H1 (cell line): ENCODE measurements around the gene MEN1. TPM values are rescaled to one million over a fixed set of nuclear protein-coding genes. Genes with fewer than 3 reads are reported as not detected.

Experiments used
- CTCF ChIA-PET: fragments of 300-600 bp; sonication (Branson Sonifier 250); formaldehyde crosslinking; loops from one replicate; lab custom pipeline; 2021; ENCODE audit not compliant: partially characterized antibody; lab: Charles Lee
- POLR2A ChIA-PET: fragments of 300-600 bp; sonication (Branson Sonifier 250); formaldehyde crosslinking; loops from one replicate; lab custom pipeline; 2021; ENCODE audit warnings: inconsistent platforms; ENCODE audit not compliant: partially characterized antibody; lab: Charles Lee
- DNase-seq, 2 experiments: peaks; one replicate each; pipeline versions ENCODE4 v3.0.0 to v3.0.0-alpha.2; 2010 to 2022; ENCODE audit warnings: low spot score in 2 of 2, low read depth in 1 of 2, mixed read lengths in 1 of 2
- FAIRE-seq: peaks from 2 replicates; lab custom pipeline; 2011; peaks lifted over from hg19 to GRCh38; lab: Jason Lieb, UNC
- H2AFZ ChIP-seq: 2 replicates; pipeline ENCODE4 v1.8.1; 2012; ENCODE audit warnings: low read length, inconsistent platforms
- H2AK5ac ChIP-seq: 2 replicates; pipeline ENCODE4 v1.6.1; 2013; ENCODE audit warnings: low read depth, low read length
- H2BK120ac ChIP-seq: replicated peaks from 2 replicates; pipeline ENCODE3; 2013; ENCODE audit warnings: low read depth, low read length, inconsistent platforms
- H2BK12ac ChIP-seq: 2 replicates; pipeline ENCODE4 v1.6.1; 2013; ENCODE audit warnings: low read depth, low read length
- H2BK15ac ChIP-seq: 2 replicates; pipeline ENCODE4 v1.6.1; 2013; ENCODE audit warnings: low read length
- H2BK20ac ChIP-seq: 2 replicates; pipeline ENCODE4 v1.6.1; 2013; ENCODE audit warnings: low read length
- H2BK5ac ChIP-seq: 2 replicates; pipeline ENCODE4 v1.6.1; 2013; ENCODE audit warnings: low read depth, low read length
- H3K14ac ChIP-seq: 2 replicates; pipeline ENCODE4 v1.6.1; 2013; ENCODE audit warnings: inconsistent platforms; ENCODE audit not compliant: insufficient read length
- H3K18ac ChIP-seq: 2 replicates; pipeline ENCODE4 v1.6.1; 2013; ENCODE audit warnings: low read length; ENCODE audit errors: extremely low read depth
- H3K23ac ChIP-seq: 2 replicates; pipeline ENCODE4 v1.6.1; 2013; ENCODE audit warnings: inconsistent platforms; ENCODE audit not compliant: insufficient read length
- H3K23me2 ChIP-seq: 2 replicates; pipeline ENCODE4 v1.6.1; 2013; ENCODE audit warnings: low read depth, low read length
- H3K27ac ChIP-seq: 2 replicates; pipeline ENCODE4 v1.6.1; 2011; ENCODE audit warnings: low read depth, low read length, inconsistent platforms
- H3K27me3 ChIP-seq, 4 experiments: replicated peaks in 1 of 4; 1 replicate in 1 of 4; 2 replicates in 3 of 4; pipeline versions ENCODE4 v1.6.1 to v1.8.1; 2011 to 2013; ENCODE audit warnings: low read length in 3 of 4, mild to moderate bottlenecking in 3 of 4, inconsistent platforms in 2 of 4, mixed read lengths in 2 of 4, moderate library complexity in 1 of 4; ENCODE audit not compliant: control insufficient read depth in 3 of 4, insufficient read depth in 3 of 4; ENCODE audit errors: extremely low read depth in 1 of 4
- H3K36me3 ChIP-seq, 4 experiments: 2 replicates each; pipeline versions ENCODE4 v1.6.1 to v1.8.1; 2011 to 2013; ENCODE audit warnings: mild to moderate bottlenecking in 4 of 4, low read length in 3 of 4, moderate library complexity in 2 of 4, control low read depth in 1 of 4, inconsistent platforms in 1 of 4; ENCODE audit not compliant: insufficient read depth in 4 of 4, control insufficient read depth in 2 of 4
- H3K4ac ChIP-seq: replicated peaks from 2 replicates; pipeline ENCODE3; 2013; ENCODE audit warnings: low read length, low read depth, mixed read lengths, inconsistent platforms; ENCODE audit not compliant: insufficient read length
- H3K4me1 ChIP-seq, 4 experiments: replicated peaks in 1 of 4; 1 replicate in 1 of 4; 2 replicates in 3 of 4; pipeline versions ENCODE4 v1.6.1 to v1.8.1; 2011 to 2013; ENCODE audit warnings: low read length in 3 of 4, inconsistent platforms in 2 of 4, mixed read lengths in 1 of 4; ENCODE audit not compliant: insufficient read depth in 4 of 4, control insufficient read depth in 3 of 4
- H3K4me2 ChIP-seq, 2 experiments: 2 replicates each; pipeline versions ENCODE4 v1.6.1 to v1.8.1; 2011 to 2013; ENCODE audit warnings: low read depth in 2 of 2, low read length in 2 of 2, control low read depth in 1 of 2, inconsistent platforms in 1 of 2, mild to moderate bottlenecking in 1 of 2; ENCODE audit not compliant: insufficient read depth in 1 of 2
- H3K4me3 ChIP-seq, 4 experiments: fragments of 200-600, 300-600 bp in 1 of 4; sonication (generic), shearing (Covaris generic), sonication (Bioruptor Twin) in 1 of 4; 2 replicates each; pipeline versions ENCODE4 v1.5.1 to v1.8.1; 2011 to 2016; ENCODE audit warnings: low read length in 4 of 4, low read depth in 3 of 4, control low read depth in 2 of 4, inconsistent platforms in 2 of 4, mild to moderate bottlenecking in 2 of 4, mixed read lengths in 1 of 4, moderate library complexity in 1 of 4; ENCODE audit not compliant: insufficient read depth in 2 of 4; ENCODE audit errors: extremely low read depth in 1 of 4
- H3K56ac ChIP-seq: replicated peaks from 2 replicates; pipeline ENCODE3; 2013; ENCODE audit warnings: low read depth, mild to moderate bottlenecking, mixed read lengths, low read length, inconsistent platforms; ENCODE audit not compliant: insufficient read length
- H3K79me1 ChIP-seq: 2 replicates; pipeline ENCODE4 v1.6.1; 2013; ENCODE audit warnings: low read depth, low read length, control low read depth
- H3K79me2 ChIP-seq, 2 experiments: 2 replicates each; pipeline versions ENCODE4 v1.6.1 to v1.8.1; 2012 to 2013; ENCODE audit warnings: low read length in 2 of 2, mild to moderate bottlenecking in 2 of 2, inconsistent platforms in 1 of 2; ENCODE audit not compliant: insufficient read depth in 2 of 2, control insufficient read depth in 1 of 2
- H3K9ac ChIP-seq, 4 experiments: replicated peaks in 1 of 4; 1 replicate in 1 of 4; 2 replicates in 3 of 4; pipeline versions ENCODE4 v1.6.1 to v1.8.1; 2011 to 2013; ENCODE audit warnings: low read depth in 3 of 4, low read length in 3 of 4, control low read depth in 2 of 4, mild to moderate bottlenecking in 2 of 4, moderate library complexity in 2 of 4, inconsistent platforms in 1 of 4; ENCODE audit errors: extremely low read depth in 1 of 4
- H3K9me3 ChIP-seq, 2 experiments: 2 replicates each; pipeline versions ENCODE4 v1.6.1 to v1.8.1; 2012 to 2013; ENCODE audit warnings: mild to moderate bottlenecking in 2 of 2, moderate library complexity in 2 of 2, control low read depth in 1 of 2, inconsistent platforms in 1 of 2, low read depth in 1 of 2, low read length in 1 of 2, mixed read lengths in 1 of 2; ENCODE audit not compliant: insufficient read depth in 2 of 2
- H4K20me1 ChIP-seq, 2 experiments: replicated peaks in 1 of 2; 2 replicates each; pipeline versions ENCODE3 to v1.8.1; 2011 to 2013; ENCODE audit warnings: inconsistent platforms in 2 of 2, low read length in 2 of 2, mild to moderate bottlenecking in 1 of 2; ENCODE audit not compliant: insufficient read depth in 2 of 2, control insufficient read depth in 1 of 2
- H4K5ac ChIP-seq: 2 replicates; pipeline ENCODE4 v1.6.1; 2013; ENCODE audit warnings: low read length, low read depth, mixed read lengths, inconsistent platforms; ENCODE audit not compliant: insufficient read length
- H4K8ac ChIP-seq: 2 replicates; pipeline ENCODE4 v1.8.0; 2013; ENCODE audit warnings: mild to moderate bottlenecking, moderate library complexity, low read length, inconsistent platforms; ENCODE audit not compliant: insufficient read depth; ENCODE audit errors: extremely low read depth
- H4K91ac ChIP-seq: replicated peaks from 2 replicates; pipeline ENCODE3; 2013; ENCODE audit warnings: low read length, mixed read lengths, inconsistent platforms; ENCODE audit not compliant: insufficient read length
- ASH2L ChIP-seq: fragments of 200-600, 300-600 bp; sonication (generic); IDR thresholded peaks from one replicate; pipeline ENCODE4 v1.7.1; 2017; ENCODE audit warnings: low read length
- POLR2A ChIP-seq, 2 experiments: IDR thresholded peaks; 1 replicate in 1 of 2; 2 replicates in 1 of 2; pipeline ENCODE4 v1.6.1; 2011; ENCODE audit warnings: low read depth in 2 of 2, low read length in 2 of 2, mild to moderate bottlenecking in 2 of 2; ENCODE audit errors: control extremely low read depth in 1 of 2
- WGBS, 2 experiments: shearing (Covaris generic) in 1 of 2; methylation state at CpG; one replicate each; pipeline versions ENCODE4 v1.1.6 to v1.1.7; 2013 to 2015; ENCODE audit warnings: low lambda C conversion rate in 2 of 2, mixed read lengths in 2 of 2, inconsistent platforms in 1 of 2, low coverage in 1 of 2, missing lambda C conversion rate in 1 of 2; ENCODE audit not compliant: insufficient replicate concordance in 2 of 2, insufficient coverage in 1 of 2, insufficient read length in 1 of 2; ENCODE audit errors: extremely low coverage in 1 of 2, missing lambda C conversion rate in 1 of 2; 5-methylcytosine and 5-hydroxymethylcytosine counted together
- polyA plus RNA-seq, 7 experiments: library from polyadenylated mRNA; depleted of rRNA in 3 of 7; stranded (reverse) in 5 of 7; unstranded in 2 of 7; fragments of >200 nt in 5 of 7; fragments of 200-250 nt in 2 of 7; gene quantifications; 1 replicate in 5 of 7; 2 replicates in 1 of 7; 4 replicates in 1 of 7; pipeline versions ENCODE4 v1.2.1 to v1.2.3, GENCODE V29; 2011 to 2013; ENCODE audit warnings: missing spikeins in 2 of 7, mixed read lengths in 2 of 7
- total RNA-seq: library from RNA; stranded (reverse); fragmentation: NEBNext Ultra II Directional; extraction: Animal tissue kit (Norgen Biotek cat#: 25700); gene quantifications from 2 replicates; pipeline ENCODE4 v1.2.1, GENCODE V29; 2021

Gene MEN1
- total and polyA plus RNA-seq, 2 of the 8 experiments (the other 6 are each of a cell fraction or from before 2014, with no cell fraction given): 47.2 to 56.3 TPM

DNA sequence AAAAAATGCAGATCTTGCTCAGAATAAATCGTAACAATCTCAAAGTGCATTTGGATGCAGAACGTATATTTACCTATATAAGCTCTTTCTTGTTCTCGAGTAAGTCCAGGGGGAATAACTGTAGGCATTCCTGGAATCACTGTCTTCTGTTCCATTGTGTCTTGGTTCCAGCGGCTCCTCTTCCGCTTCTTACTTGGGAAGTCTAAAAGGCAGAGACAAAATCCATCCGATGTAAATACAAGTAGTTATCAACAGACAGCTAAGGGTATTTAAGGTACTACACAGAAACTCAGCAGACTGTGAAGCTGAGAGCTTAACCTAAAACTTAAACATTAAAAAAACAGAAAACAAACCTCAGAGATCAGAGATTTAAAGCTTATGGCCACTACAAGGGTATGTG lies 33.9 kb downstream of the MEN1 start:
- no peaks in the 10 kb centered on the region for H3K9me3 ChIP-seq
- peak overlapping the region in 3 of 4 experiments; percentile 69 to 97 (median 93); a peak in 6 of 8 replicates for H3K4me3 ChIP-seq
- no peak overlapping the region for H4K5ac ChIP-seq
- H2BK15ac ChIP-seq: no peak overlapping the region
- H4K8ac ChIP-seq: no peak overlapping the region
- H3K79me2 ChIP-seq: peaks cover 30 to 61% of the 10 kb centered on the region in 2 experiments
- H3K27me3 ChIP-seq: no peaks in the 10 kb centered on the region
- H4K20me1 ChIP-seq: peaks cover 32 to 39% of the 10 kb centered on the region in 2 experiments
- no peak overlapping the region for H4K91ac ChIP-seq
- no peak overlapping the region for H3K14ac ChIP-seq
- ChIA-PET CTCF (interaction anchor here (0.6 to 23.6 kb wide), 8 partner anchors 9 to 73 kb away, joined by 3 to 376 read pairs (median 4); partner anchors contain the start of genes PYGM and RASGRP2), POLR2A (interaction anchor here (0.5 to 29.2 kb wide), 8 partner anchors 18 to 517 kb away, joined by 3 to 1087 read pairs (median 4); partner anchors contain the start of genes EHD1, PYGM and RASGRP2)
- no peak overlapping the region for H3K27ac ChIP-seq
- no peak for DNase-seq
- WGBS, 2 experiments: 93% methylated on average over 6 of the region's 6 CpGs; no CpG with 5 or more reads in 1 of the 2 experiments
- no peak overlapping the region for H2AFZ ChIP-seq
- no peak overlapping the region for H2BK20ac ChIP-seq
- no peak overlapping the region for H3K18ac ChIP-seq
- peaks cover 9% of the 10 kb centered on the region for H3K23me2 ChIP-seq
- H3K36me3 ChIP-seq: peaks cover 40 to 57% (median 54%) of the 10 kb centered on the region in 4 experiments
- H3K4ac ChIP-seq: no peak overlapping the region
- no peak overlapping the region for H2AK5ac ChIP-seq
- FAIRE-seq: no peak
- no peak overlapping the region for H2BK12ac ChIP-seq
- 0 out of 3 replicates have a peak, but pooled peaks of 1 of the 2 experiments have one; percentile 7 for TF ChIP-seq POLR2A (IDR thresholded peaks at IDR 0.05; ENCODE audit: control extremely low read depth in 1 of 2, low read depth in 2 of 2, low read length in 2 of 2)
- TF ChIP-seq ASH2L: no peak
- H3K56ac ChIP-seq: no peak overlapping the region
- H3K9ac ChIP-seq: no peak overlapping the region; a peak in 1 of 7 replicates
- H3K79me1 ChIP-seq: peaks cover 9% of the 10 kb centered on the region
- H3K4me1 ChIP-seq: peaks cover 2 to 6% (median 5%) of the 10 kb centered on the region in 4 experiments; a peak in 5 of 7 replicates
- H3K4me2 ChIP-seq: peak overlapping the region; percentile 84 to 92; a peak in 3 of 4 replicates
- H2BK120ac ChIP-seq: no peak overlapping the region
- H2BK5ac ChIP-seq: no peak overlapping the region
- no peak overlapping the region for H3K23ac ChIP-seq
